HG02852 (cell line): ENCODE results near the gene CCL7.

Source experiments
- ATAC-seq: cut with Tn5 transposase; IDR thresholded peaks from one replicate; pipeline ENCODE4 v1.9.1; 2021; ENCODE audit warnings: mild to moderate bottlenecking, moderate library complexity; ENCODE audit not compliant: unreplicated experiment

CCL7 gene

GRCh38 chr17:34283571-34283970, 13.6 kb downstream of the CCL7 start:
- no peak for ATAC-seq

- no peak for ATAC-seq
Measured at GRCh38 chr17:34285286-34285792, 15.3 kb downstream of the CCL7 start, which contains the start of gene CCL11. TSS of gene CCL11 (plus strand) at chr17:34285742. CDS start at chr17:34285809, 67 bp downstream.

DNA sequence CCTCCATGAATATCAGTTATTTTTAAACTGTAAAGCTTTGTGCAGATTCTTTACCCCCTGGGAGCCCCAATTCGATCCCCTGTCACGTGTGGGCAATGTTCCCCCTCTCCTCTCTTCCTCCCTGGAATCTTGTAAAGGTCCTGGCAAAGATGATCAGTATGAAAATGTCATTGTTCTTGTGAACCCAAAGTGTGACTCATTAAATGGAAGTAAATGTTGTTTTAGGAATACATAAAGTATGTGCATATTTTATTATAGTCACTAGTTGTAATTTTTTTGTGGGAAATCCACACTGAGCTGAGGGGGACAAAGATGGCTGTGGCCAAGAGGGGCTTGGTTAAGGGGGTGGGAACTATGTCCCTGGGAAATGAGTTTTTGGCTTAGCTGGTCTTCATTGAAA, 17.9 kb downstream of the CCL7 start:
- no peak for ATAC-seq

DNA sequence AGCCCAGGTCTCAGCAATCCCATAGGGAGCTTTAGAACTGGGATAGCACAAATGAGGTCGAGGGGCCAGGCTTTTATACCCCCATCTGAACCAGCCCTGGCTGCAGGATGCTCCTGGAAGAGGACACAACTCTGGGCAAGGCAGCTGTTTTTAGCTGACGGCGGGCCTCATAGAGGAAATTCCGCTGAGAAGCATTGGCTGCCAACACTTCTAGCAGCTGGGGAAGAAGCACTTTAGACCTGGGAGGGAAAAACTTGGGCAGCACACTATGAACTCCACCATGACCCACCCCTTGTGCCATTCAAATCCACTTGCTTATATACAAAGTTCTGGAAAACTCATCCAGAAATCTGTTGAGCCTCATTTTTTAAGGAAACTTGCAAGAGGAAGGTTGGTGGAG, 20.6 kb downstream of the CCL7 start:
- no peak for ATAC-seq

GRCh38 chr17:34291721-34292348, 21.8 kb downstream of the CCL7 start:
- no peak for ATAC-seq

- ATAC-seq, result no peak
Measured at GRCh38 chr17:34299027-34299426, 29.0 kb downstream of the CCL7 start.

DNA sequence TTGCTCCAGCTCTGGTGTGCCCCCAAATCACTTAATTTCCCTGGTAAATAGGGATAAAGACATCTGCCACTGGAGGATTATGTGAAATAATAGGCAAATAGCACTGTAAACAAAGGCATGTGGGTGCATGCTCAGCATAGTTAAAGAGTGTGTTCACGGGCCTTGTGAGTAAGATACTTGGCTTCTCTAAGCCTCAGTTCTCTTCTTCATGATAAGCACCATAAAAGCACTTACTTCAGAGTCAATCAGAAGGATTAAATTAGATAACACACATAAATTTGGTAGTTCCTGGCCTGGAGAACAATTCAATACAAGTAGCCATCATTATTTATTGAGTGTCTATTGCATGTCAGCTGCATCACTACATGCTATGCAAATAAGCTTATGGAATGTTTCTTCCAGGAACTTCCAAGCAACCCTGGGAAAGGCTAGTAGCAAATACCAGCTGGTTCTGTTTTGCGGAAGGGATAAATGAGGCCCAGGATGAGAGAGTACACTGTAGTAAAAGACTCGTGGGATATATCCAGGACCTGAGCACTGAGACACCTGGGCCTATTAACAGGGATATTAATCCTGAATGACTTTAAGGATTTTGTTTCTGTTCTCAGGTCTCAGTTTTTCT, 30.0 kb downstream of the CCL7 start:
- no peak for ATAC-seq

DNA sequence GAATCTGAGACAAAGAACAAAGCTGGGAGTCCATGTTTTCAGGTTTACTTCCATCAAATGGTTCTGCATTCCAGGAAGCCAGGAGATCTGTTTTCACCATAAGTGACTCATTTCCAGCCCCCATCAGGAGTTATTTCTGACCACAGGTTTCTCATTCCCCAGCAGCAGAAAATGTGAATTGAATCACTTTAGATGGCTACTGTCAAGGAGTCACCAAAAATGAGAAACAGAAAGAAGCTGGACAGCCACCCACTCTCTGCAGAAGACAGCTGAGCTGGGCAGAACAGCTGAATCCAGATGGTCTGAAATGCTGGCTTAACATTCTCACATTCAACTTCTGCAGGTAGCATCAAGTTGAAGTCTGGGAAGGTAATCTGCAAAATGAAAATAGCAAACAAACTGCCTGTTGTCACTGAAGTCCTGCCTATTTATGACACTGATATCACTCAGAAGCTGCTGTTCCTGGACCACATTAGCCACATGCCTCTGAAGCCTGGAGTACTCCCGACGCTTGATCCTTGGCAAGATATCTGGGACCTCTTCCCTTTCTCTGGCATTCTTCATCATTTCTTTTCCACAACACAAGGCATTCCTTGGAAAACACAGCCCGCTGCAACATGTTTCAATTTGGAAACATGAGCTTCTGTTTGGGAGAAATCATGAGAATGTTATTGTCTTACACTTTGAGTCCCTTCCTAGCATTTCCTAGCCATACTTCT, 30.8 kb downstream of the CCL7 start:
- ATAC-seq, result no peak

DNA sequence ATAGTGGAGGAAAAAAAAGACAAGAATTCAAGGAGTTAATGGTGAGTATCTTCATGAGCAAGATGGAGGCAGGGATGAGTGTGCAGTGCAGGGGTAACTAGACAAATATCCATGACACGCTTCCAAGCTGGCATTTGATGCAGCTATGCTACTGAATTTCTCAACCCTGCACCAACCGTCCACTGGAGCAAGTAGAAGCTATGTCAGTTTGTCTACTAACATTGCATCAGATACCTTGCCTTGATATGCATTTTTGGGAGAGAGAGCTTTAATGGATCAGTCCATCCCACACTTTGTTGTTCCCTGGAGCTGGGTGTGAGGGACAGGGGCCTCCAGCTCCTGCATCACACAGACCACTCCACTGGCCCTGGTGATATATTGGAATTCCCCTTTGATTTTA, 32.0 kb downstream of the CCL7 start:
- ATAC-seq, result no peak

DNA sequence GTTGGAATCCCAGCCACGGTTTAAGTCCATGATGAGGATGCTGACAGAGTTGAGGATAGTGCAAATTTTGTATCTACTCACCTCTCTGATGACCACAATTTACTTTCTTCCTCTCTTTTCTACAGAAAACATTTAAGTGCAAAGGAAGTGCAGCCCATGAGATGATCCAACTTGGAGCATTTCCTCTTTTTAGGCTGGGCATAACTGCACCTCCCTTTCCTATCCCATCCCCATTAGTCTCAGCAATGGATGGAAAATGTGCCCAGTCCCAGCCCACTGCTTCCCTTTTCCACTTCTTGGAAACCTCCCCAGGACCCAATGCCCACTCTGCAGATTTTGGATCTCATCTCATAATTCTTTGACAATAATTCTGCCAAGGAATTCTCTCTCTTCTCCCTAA, 32.6 kb downstream of the CCL7 start:
- ATAC-seq, result no peak

GRCh38 chr17:34303606-34304005, 33.6 kb downstream of the CCL7 start:
- no peak for ATAC-seq

- ATAC-seq, result no peak
Measured at GRCh38 chr17:34305061-34305460, 35.0 kb downstream of the CCL7 start.

- ATAC-seq, result no peak
Measured at GRCh38 chr17:34305606-34306005, 35.6 kb downstream of the CCL7 start.

DNA sequence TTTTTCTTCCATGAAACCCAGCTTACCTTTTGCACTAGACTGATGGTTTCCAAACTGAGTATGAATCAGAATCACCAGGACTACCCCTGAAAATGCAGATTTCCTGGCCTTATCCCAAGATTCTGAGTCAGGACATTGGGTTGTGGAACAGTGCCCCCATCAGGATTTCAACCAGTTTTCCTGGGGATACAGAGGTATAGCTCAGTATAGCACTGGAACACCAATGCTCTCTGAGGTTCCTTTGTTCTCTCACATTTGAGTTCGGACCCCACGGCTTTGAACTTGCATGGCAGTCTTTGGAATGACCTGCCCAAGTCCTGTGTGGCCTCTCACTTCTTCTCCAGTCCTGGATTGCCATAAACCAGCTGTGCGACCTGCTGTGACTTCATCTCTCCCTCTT, 36.4 kb downstream of the CCL7 start:
- no peak for ATAC-seq

GRCh38 chr17:34307110-34307509, 37.1 kb downstream of the CCL7 start:
- no peak for ATAC-seq

GRCh38 chr17:34308371-34308770, 38.4 kb downstream of the CCL7 start:
- ATAC-seq, result no peak

DNA sequence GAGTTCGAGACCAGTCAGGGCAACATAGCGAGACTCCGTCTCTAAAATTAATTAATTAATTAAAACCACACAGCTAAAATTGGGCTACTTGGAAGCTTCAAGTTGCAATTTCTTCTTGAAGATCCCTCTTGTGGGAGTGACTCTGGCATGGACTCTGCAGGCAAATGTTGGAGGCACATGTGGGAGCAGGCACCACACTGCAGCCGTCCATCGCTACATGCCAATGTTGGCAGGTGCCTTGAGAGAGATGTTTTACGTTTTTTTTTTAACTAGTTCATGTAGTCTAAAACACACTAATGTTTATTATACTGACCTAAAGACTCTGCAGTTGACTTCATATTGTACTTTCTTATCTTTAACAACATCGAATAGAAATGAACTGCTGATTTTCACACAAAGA, 41.3 kb downstream of the CCL7 start:
- no peak for ATAC-seq

GRCh38 chr17:34312080-34312479, 42.1 kb downstream of the CCL7 start:
- no peak for ATAC-seq

DNA sequence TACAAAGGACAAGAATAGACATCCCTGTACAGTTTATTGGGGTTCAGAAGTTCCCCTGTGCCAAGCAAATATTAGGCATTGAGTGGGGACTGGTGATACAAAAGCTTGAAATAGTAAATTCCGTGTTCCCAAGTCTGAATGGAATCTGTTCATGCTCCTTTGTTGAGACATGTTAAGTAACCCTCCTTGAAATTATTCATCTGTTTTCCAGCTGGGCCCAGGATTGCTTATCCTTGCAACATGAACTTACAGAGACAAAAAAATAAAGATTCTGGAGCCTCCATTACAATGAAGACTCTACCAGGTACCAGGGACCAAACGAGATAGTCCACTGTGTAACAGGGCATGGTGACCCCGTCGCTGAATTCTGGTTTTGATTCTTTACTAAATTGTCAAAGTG, 43.1 kb downstream of the CCL7 start:
- no peak for ATAC-seq

DNA sequence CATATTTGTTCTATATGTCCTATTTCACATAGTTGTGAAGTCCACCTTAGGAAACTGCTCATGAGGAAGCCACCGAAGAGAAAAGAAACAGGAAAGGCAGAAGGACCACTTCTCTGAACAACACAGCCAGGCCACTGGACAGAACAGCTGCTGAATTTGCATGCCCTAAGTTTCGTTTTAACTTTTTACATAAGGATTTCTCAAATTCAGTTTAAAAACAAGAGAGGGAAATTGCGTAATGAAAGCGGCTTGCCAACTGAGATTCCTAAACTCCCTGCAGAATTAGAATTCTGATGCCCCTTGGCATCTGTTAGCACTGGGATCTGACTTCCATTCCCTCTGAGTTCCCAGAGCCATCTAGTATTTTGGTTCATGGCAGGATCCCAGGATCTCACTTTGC, 44.3 kb downstream of the CCL7 start:
- ATAC-seq, result no peak

GRCh38 chr17:34318474-34318873, 48.5 kb downstream of the CCL7 start:
- no peak for ATAC-seq

GRCh38 chr17:34319039-34319483, 49.0 kb downstream of the CCL7 start, which contains the start of gene CCL8:
TSS of gene CCL8 (plus strand) at chr17:34319435. CDS start at chr17:34319502, 67 bp downstream.
- ATAC-seq, result no peak
